Upper lobe of right lung (tissue), 1 donor: ENCODE data around the gene FJX1. TPM values are rescaled to one million over a fixed set of nuclear protein-coding genes. Genes with fewer than 3 reads are reported as not detected.

Experiments used
- ATAC-seq: fragments of 200-7000 bp; cut with Tn5 transposase; one replicate; pipeline ENCODE4 v1.9.1; 2020; ENCODE audit warnings: mild to moderate bottlenecking, moderate library complexity
- DNase-seq: peaks from one replicate; pipeline ENCODE4 v3.0.0-alpha.2; 2020
- H3K27ac ChIP-seq: fragments of 200-600 bp; one replicate; pipeline ENCODE4 v1.8.0; 2022
- H3K27me3 ChIP-seq: fragments of 200-600 bp; one replicate; pipeline ENCODE4 v1.8.0; 2022; ENCODE audit warnings: mild to moderate bottlenecking
- H3K36me3 ChIP-seq: fragments of 200-600 bp; one replicate; pipeline ENCODE4 v1.8.0; 2022
- H3K4me1 ChIP-seq: fragments of 200-600 bp; one replicate; pipeline ENCODE4 v1.8.0; 2022
- H3K4me3 ChIP-seq: fragments of 200-600 bp; one replicate; pipeline ENCODE4 v1.8.0; 2022; ENCODE audit warnings: mild to moderate bottlenecking
- H3K9me3 ChIP-seq: fragments of 200-600 bp; one replicate; pipeline ENCODE4 v1.8.0; 2022
- CTCF ChIP-seq: fragments of 200-600 bp; IDR thresholded peaks from one replicate; pipeline ENCODE4 v1.8.0; 2022; ENCODE audit warnings: antibody characterized with exemption
- intact Hi-C: fragments of 100-400 bp; cut with DNase I; formaldehyde crosslinking; loops from one replicate; pipeline ENCODE4 v1.11.0; 2022
- long read RNA-seq: library from polyadenylated mRNA; unstranded; transcript quantifications from one replicate; pipeline ENCODE4 v2.0.0, GENCODE V29; 2021
- total RNA-seq: library from RNA; stranded (reverse); fragmentation: NEBNext Ultra II Directional; extraction: Animal tissue kit (Norgen Biotek cat#: 25700); gene quantifications from one replicate; pipeline ENCODE4 v1.2.1, GENCODE V29; 2021
- donor health status: DM: no; HTN: yes; CAD: no; lungs with severe emphysema.

Gene FJX1
- 5.9 TPM for total RNA-seq
- long read RNA-seq, transcript FJX1-201 (1 exons, 2,450 nt) = major isoform, 36 of 37 reads
- long read RNA-seq, partial matches to known transcripts = 0 of 37 reads
- long read RNA-seq, other reads (novel, unspliced or antisense) = 1 of 37 reads

GRCh38 chr11:35617687-35618496, at the start of gene FJX1:
Gene FJX1, plus strand, starts transcription at chr11:35618460. Its CDS starts 177 bp downstream, at chr11:35618637.
- intact Hi-C loops = loop anchor here (5.0 to 10.0 kb wide), 2 partner anchors 187 to 649 kb away; no protein-coding TSS in a partner anchor
- DNase-seq (peak; percentile 73), ATAC-seq (peak; percentile 67)
- Histone ChIP-seq H3K9me3 (no peaks in the 10 kb centered on the region), H3K27me3 (peaks cover 32% of the 10 kb centered on the region), H3K36me3 (no peaks in the 10 kb centered on the region), H3K4me1 (peaks cover 19% of the 10 kb centered on the region), H3K27ac (peak within 1 kb of the TSS; percentile 58), H3K4me3 (peak within 1 kb of the TSS; percentile 59)
- no peak for TF ChIP-seq CTCF

- no peaks in the 10 kb centered on the region for H3K36me3 ChIP-seq
- ATAC-seq = no peak
- H3K4me1 ChIP-seq = no peaks in the 10 kb centered on the region
- intact Hi-C loops = no loop called here
- H3K4me3 ChIP-seq = no peak overlapping the region
- DNase-seq = no peak
- H3K27me3 ChIP-seq = no peaks in the 10 kb centered on the region
- no peak for TF ChIP-seq CTCF
- no peak overlapping the region for H3K27ac ChIP-seq
- H3K9me3 ChIP-seq = no peaks in the 10 kb centered on the region
Observed at GRCh38 chr11:35571696-35572095, 46.6 kb upstream of the FJX1 start.

GRCh38 chr11:35579557-35580396, 38.5 kb upstream of the FJX1 start:
- intact Hi-C loops = no loop called here
- Histone ChIP-seq H3K36me3 (no peaks in the 10 kb centered on the region), H3K27ac (no peak overlapping the region), H3K4me1 (no peaks in the 10 kb centered on the region), H3K9me3 (no peaks in the 10 kb centered on the region), H3K27me3 (peaks cover 3% of the 10 kb centered on the region), H3K4me3 (no peak overlapping the region)
- DNase-seq (no peak), ATAC-seq (peak; percentile 61)
- no peak for TF ChIP-seq CTCF

- intact Hi-C loops = no loop called here
- no peak for TF ChIP-seq CTCF
Observed at GRCh38 chr11:35580397-35580781, 37.9 kb upstream of the FJX1 start.

GRCh38 chr11:35582033-35582432, 36.2 kb upstream of the FJX1 start:
- no peak overlapping the region for H3K27ac ChIP-seq
- intact Hi-C loops = no loop called here
- H3K9me3 ChIP-seq = no peaks in the 10 kb centered on the region
- no peaks in the 10 kb centered on the region for H3K36me3 ChIP-seq
- no peak for TF ChIP-seq CTCF
- ATAC-seq = no peak
- DNase-seq = no peak
- no peak overlapping the region for H3K4me3 ChIP-seq
- H3K27me3 ChIP-seq = peaks cover 3% of the 10 kb centered on the region
- no peaks in the 10 kb centered on the region for H3K4me1 ChIP-seq

More at GRCh38 chr11:35580397-35580781, 37.9 kb upstream of the FJX1 start:
- no peaks in the 10 kb centered on the region for H3K4me1 ChIP-seq
- H3K27me3 ChIP-seq = peaks cover 3% of the 10 kb centered on the region
- ATAC-seq (no peak), DNase-seq (no peak)
- H3K9me3 ChIP-seq = no peaks in the 10 kb centered on the region
- H3K4me3 ChIP-seq = no peak overlapping the region
- no peak overlapping the region for H3K27ac ChIP-seq
- no peaks in the 10 kb centered on the region for H3K36me3 ChIP-seq
